Immature natural killer cell (primary cell): ENCODE results near the gene MAPK9. TPM values are rescaled to one million over a fixed set of nuclear protein-coding genes. Genes with fewer than 3 reads are reported as not detected.
A peak's percentile ranks its signal among the peaks of the same experiment; 100 is the strongest.

Experiments used
- DNase-seq, 3 donors: peaks; one replicate each; pipeline ENCODE4 v3.0.0; 2022; ENCODE audit warnings: mixed read lengths in 1 of 3
- H3K27ac Mint-ChIP-seq, 6 donors: one replicate each; pipeline ENCODE4 v1.8.0; 2020; ENCODE audit warnings: mixed read lengths in 6 of 6, mild to moderate bottlenecking in 5 of 6, inconsistent platforms in 4 of 6, moderate library complexity in 3 of 6
- H3K27me3 Mint-ChIP-seq, 3 donors: one replicate each; pipeline ENCODE4 v1.8.0; 2020 to 2021; ENCODE audit warnings: low read depth in 3 of 3, mild to moderate bottlenecking in 3 of 3, mixed read lengths in 3 of 3, moderate library complexity in 3 of 3, inconsistent platforms in 1 of 3
- H3K36me3 Mint-ChIP-seq, 3 donors: one replicate each; pipeline ENCODE4 v1.8.0; 2020; ENCODE audit warnings: mixed read lengths in 3 of 3, inconsistent platforms in 2 of 3, mild to moderate bottlenecking in 2 of 3
- H3K4me1 Mint-ChIP-seq, 2 donors: one replicate each; pipeline ENCODE4 v1.8.0; 2020; ENCODE audit warnings: inconsistent platforms in 2 of 2, mild to moderate bottlenecking in 2 of 2, mixed read lengths in 2 of 2, moderate library complexity in 1 of 2
- H3K4me3 Mint-ChIP-seq, 5 donors: one replicate each; pipeline ENCODE4 v1.8.0; 2020; ENCODE audit warnings: mild to moderate bottlenecking in 5 of 5, mixed read lengths in 5 of 5, inconsistent platforms in 3 of 5, moderate library complexity in 3 of 5
- H3K9me3 Mint-ChIP-seq, 6 donors: one replicate each; pipeline ENCODE4 v1.8.0; 2020; ENCODE audit warnings: mild to moderate bottlenecking in 6 of 6, mixed read lengths in 6 of 6, inconsistent platforms in 4 of 6, moderate library complexity in 3 of 6
- polyA plus RNA-seq, 3 donors: library from polyadenylated mRNA; unstranded; fragments of 300-500 nt; fragmentation: Illumina TruSeq; gene quantifications; one replicate each; pipeline ENCODE4 v1.2.3, GENCODE V29; 2021

Gene MAPK9
- polyA plus RNA-seq, 3 donors from 2014 or later = 23.9 to 38.2 (median 27.6) TPM

GRCh38 chr5:180331647-180331950, 39.7 kb upstream of the MAPK9 start:
- Mint-ChIP-seq H3K4me1 (no peaks in the 10 kb centered on the region), H3K27ac (no peak overlapping the region)
- no peak for DNase-seq

GRCh38 chr5:180330810-180331646, 39.1 kb upstream of the MAPK9 start:
- peaks cover 7 to 11% (median 10%) of the 10 kb centered on the region in 3 donors for H3K27me3 Mint-ChIP-seq
- DNase-seq = no peak
- H3K9me3 Mint-ChIP-seq = no peaks in the 10 kb centered on the region
- H3K27ac Mint-ChIP-seq = no peak overlapping the region
- H3K4me3 Mint-ChIP-seq = no peak overlapping the region
- H3K4me1 Mint-ChIP-seq = no peaks in the 10 kb centered on the region
- H3K36me3 Mint-ChIP-seq = no peaks in the 10 kb centered on the region

More at GRCh38 chr5:180331647-180331950, 39.7 kb upstream of the MAPK9 start:
- Mint-ChIP-seq H3K4me3 (no peak overlapping the region), H3K36me3 (no peaks in the 10 kb centered on the region), H3K9me3 (no peaks in the 10 kb centered on the region), H3K27me3 (peaks cover 7 to 13% (median 11%) of the 10 kb centered on the region in 3 donors)

GRCh38 chr5:180330270-180330648, 38.4 kb upstream of the MAPK9 start:
- H3K4me3 Mint-ChIP-seq = no peak overlapping the region
- H3K4me1 Mint-ChIP-seq = no peaks in the 10 kb centered on the region
- H3K9me3 Mint-ChIP-seq = no peaks in the 10 kb centered on the region
- H3K27ac Mint-ChIP-seq = no peak overlapping the region
- DNase-seq = no peak
- H3K36me3 Mint-ChIP-seq = no peaks in the 10 kb centered on the region
- H3K27me3 Mint-ChIP-seq = peaks cover 7 to 15% (median 10%) of the 10 kb centered on the region in 3 donors

- Mint-ChIP-seq H3K4me1 (no peaks in the 10 kb centered on the region), H3K27me3 (peaks cover 7 to 15% (median 9%) of the 10 kb centered on the region in 3 donors), H3K36me3 (no peaks in the 10 kb centered on the region), H3K27ac (no peak overlapping the region), H3K4me3 (no peak overlapping the region), H3K9me3 (no peaks in the 10 kb centered on the region)
- DNase-seq = no peak
Measured at GRCh38 chr5:180329606-180330269, 37.9 kb upstream of the MAPK9 start.

GRCh38 chr5:180329138-180329435, 37.2 kb upstream of the MAPK9 start:
- Mint-ChIP-seq H3K27ac (no peak overlapping the region), H3K36me3 (no peaks in the 10 kb centered on the region), H3K4me3 (no peak overlapping the region), H3K27me3 (peaks cover 7 to 13% (median 7%) of the 10 kb centered on the region in 3 donors), H3K4me1 (no peaks in the 10 kb centered on the region), H3K9me3 (no peaks in the 10 kb centered on the region)
- no peak for DNase-seq

GRCh38 chr5:180328296-180329137, 36.6 kb upstream of the MAPK9 start:
- no peaks in the 10 kb centered on the region for H3K9me3 Mint-ChIP-seq
- H3K27me3 Mint-ChIP-seq = peaks cover 6 to 9% (median 7%) of the 10 kb centered on the region in 3 donors
- H3K4me1 Mint-ChIP-seq = no peaks in the 10 kb centered on the region
- DNase-seq = peak; percentile 63 to 79 (median 66)
- no peak overlapping the region for H3K27ac Mint-ChIP-seq
- no peak overlapping the region for H3K4me3 Mint-ChIP-seq
- no peaks in the 10 kb centered on the region for H3K36me3 Mint-ChIP-seq

GRCh38 chr5:180326989-180327565, 35.2 kb upstream of the MAPK9 start:
- Mint-ChIP-seq H3K27ac (no peak overlapping the region), H3K9me3 (no peaks in the 10 kb centered on the region), H3K36me3 (no peaks in the 10 kb centered on the region), H3K4me1 (no peaks in the 10 kb centered on the region), H3K27me3 (peaks cover 2 to 8% (median 7%) of the 10 kb centered on the region in 3 donors), H3K4me3 (no peak overlapping the region)
- no peak for DNase-seq

GRCh38 chr5:180324601-180324950, 32.7 kb upstream of the MAPK9 start:
- no peaks in the 10 kb centered on the region for H3K4me1 Mint-ChIP-seq
- H3K27ac Mint-ChIP-seq = no peak overlapping the region

GRCh38 chr5:180323941-180324600, 32.2 kb upstream of the MAPK9 start:
- no peak overlapping the region for H3K4me3 Mint-ChIP-seq
- H3K27ac Mint-ChIP-seq = peak overlapping the region in 1 of 6 donors; percentile 2
- H3K27me3 Mint-ChIP-seq = peaks cover 2 to 4% (median 4%) of the 10 kb centered on the region in 3 donors
- H3K36me3 Mint-ChIP-seq = no peaks in the 10 kb centered on the region
- H3K4me1 Mint-ChIP-seq = no peaks in the 10 kb centered on the region
- no peaks in the 10 kb centered on the region for H3K9me3 Mint-ChIP-seq
- no peak for DNase-seq

More at GRCh38 chr5:180324601-180324950, 32.7 kb upstream of the MAPK9 start:
- H3K27me3 Mint-ChIP-seq = peaks cover 2 to 4% (median 3%) of the 10 kb centered on the region in 3 donors
- no peak overlapping the region for H3K4me3 Mint-ChIP-seq
- H3K36me3 Mint-ChIP-seq = no peaks in the 10 kb centered on the region
- H3K9me3 Mint-ChIP-seq = no peaks in the 10 kb centered on the region
- DNase-seq = no peak

- H3K27me3 Mint-ChIP-seq = peaks cover 2 to 5% (median 4%) of the 10 kb centered on the region in 3 donors
- no peaks in the 10 kb centered on the region for H3K4me1 Mint-ChIP-seq
- H3K4me3 Mint-ChIP-seq = no peak overlapping the region
- no peaks in the 10 kb centered on the region for H3K36me3 Mint-ChIP-seq
- H3K9me3 Mint-ChIP-seq = no peaks in the 10 kb centered on the region
- no peak for DNase-seq
- H3K27ac Mint-ChIP-seq = no peak overlapping the region
Measured at GRCh38 chr5:180323160-180323559, 31.3 kb upstream of the MAPK9 start.

- no peaks in the 10 kb centered on the region for H3K9me3 Mint-ChIP-seq
- no peaks in the 10 kb centered on the region for H3K4me1 Mint-ChIP-seq
- H3K36me3 Mint-ChIP-seq = no peaks in the 10 kb centered on the region
- H3K4me3 Mint-ChIP-seq = no peak overlapping the region
- H3K27me3 Mint-ChIP-seq = peaks cover 5 to 10% (median 5%) of the 10 kb centered on the region in 3 donors
- no peak overlapping the region for H3K27ac Mint-ChIP-seq
- no peak for DNase-seq
Measured at GRCh38 chr5:180318456-180319089, 26.7 kb upstream of the MAPK9 start.

- Mint-ChIP-seq H3K36me3 (no peaks in the 10 kb centered on the region), H3K9me3 (no peaks in the 10 kb centered on the region), H3K27me3 (peaks cover 3 to 10% (median 6%) of the 10 kb centered on the region in 3 donors), H3K4me3 (no peak overlapping the region), H3K27ac (no peak overlapping the region), H3K4me1 (no peaks in the 10 kb centered on the region)
- no peak for DNase-seq
Measured at GRCh38 chr5:180316586-180316985, 24.7 kb upstream of the MAPK9 start.

- H3K27me3 Mint-ChIP-seq = peaks cover 4 to 10% (median 10%) of the 10 kb centered on the region in 3 donors
- H3K27ac Mint-ChIP-seq = peak overlapping the region in 1 of 6 donors; percentile 6
- H3K4me3 Mint-ChIP-seq = no peak overlapping the region
- H3K36me3 Mint-ChIP-seq = no peaks in the 10 kb centered on the region
- DNase-seq = peak; percentile 60 to 69 (median 64)
- no peaks in the 10 kb centered on the region for H3K9me3 Mint-ChIP-seq
- H3K4me1 Mint-ChIP-seq = no peaks in the 10 kb centered on the region
Measured at GRCh38 chr5:180315762-180316212, 23.9 kb upstream of the MAPK9 start.
